Measurements from ENCODE around the gene PGLYRP4. TPM values are rescaled to one million over a fixed set of nuclear protein-coding genes. Genes with fewer than 3 reads are reported as not detected.

The PGLYRP4 gene
- total and polyA plus RNA-seq, 11 donors = not detected

DNA sequence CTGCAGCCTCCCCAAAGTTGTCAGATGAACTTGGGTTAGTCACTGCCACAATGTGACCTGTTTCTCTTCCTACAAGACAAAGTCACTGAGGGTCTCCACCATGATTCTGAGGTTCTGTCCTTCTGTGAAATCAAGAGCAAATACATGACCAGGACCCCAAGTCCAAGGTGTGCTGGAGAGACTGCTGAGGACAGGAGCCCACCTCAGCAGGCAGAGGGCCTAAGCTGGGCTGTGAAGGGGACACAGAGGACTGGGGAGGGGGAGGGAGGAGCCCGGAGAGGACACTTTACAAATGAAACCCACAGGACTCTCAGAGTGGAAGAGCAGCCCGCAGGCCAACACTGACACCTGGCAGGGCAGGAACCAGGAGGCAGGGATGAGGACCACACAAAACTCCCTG lies 39.2 kb downstream of the PGLYRP4 start:
- Histone ChIP-seq H3K27ac (no peak overlapping the region), H3K4me1 (no peaks in the 10 kb centered on the region), H3K4me3 (no peak overlapping the region), H3K27me3 (peaks cover 0 to 14% (median 0%) of the 10 kb centered on the region in 9 donors), H3K36me3 (no peaks in the 10 kb centered on the region), H3K9me3 (peaks cover 0 to 3% (median 0%) of the 10 kb centered on the region in 12 donors)
- WGBS, 4 donors = 64 to 74% (median 72%) methylated on average over 2 of the region's 2 CpGs
- no peak for DNase-seq
- TF ChIP-seq POLR2A (IDR thresholded peaks at IDR 0.05) = no peak
- TF ChIP-seq, protein P1, sequence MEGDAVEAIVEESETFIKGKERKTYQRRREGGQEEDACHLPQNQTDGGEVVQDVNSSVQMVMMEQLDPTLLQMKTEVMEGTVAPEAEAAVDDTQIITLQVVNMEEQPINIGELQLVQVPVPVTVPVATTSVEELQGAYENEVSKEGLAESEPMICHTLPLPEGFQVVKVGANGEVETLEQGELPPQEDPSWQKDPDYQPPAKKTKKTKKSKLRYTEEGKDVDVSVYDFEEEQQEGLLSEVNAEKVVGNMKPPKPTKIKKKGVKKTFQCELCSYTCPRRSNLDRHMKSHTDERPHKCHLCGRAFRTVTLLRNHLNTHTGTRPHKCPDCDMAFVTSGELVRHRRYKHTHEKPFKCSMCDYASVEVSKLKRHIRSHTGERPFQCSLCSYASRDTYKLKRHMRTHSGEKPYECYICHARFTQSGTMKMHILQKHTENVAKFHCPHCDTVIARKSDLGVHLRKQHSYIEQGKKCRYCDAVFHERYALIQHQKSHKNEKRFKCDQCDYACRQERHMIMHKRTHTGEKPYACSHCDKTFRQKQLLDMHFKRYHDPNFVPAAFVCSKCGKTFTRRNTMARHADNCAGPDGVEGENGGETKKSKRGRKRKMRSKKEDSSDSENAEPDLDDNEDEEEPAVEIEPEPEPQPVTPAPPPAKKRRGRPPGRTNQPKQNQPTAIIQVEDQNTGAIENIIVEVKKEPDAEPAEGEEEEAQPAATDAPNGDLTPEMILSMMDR (IDR thresholded peaks at IDR 0.05) = no peak
- no peak for ATAC-seq
- intact Hi-C loops (cut with DNase I) = no loop called here

DNA sequence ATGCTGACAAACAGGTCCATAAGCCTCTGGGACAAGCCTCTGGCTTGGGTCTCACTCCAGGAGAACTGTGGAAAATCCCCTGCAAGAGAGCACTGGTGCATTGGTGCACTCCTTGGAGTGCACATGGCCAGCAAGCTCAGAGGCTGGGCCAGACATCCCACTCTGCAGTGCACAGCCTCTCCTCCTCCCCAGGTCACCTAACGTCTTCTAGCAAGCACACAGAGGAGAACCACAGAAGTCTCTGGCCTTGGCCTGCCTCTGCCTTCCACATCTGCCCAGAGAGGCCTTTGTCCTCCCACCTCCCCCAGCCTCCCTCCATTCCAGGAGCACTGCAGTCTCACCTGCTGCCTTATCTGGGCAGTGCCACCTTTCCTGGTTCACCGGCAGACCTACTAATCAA lies 40.1 kb downstream of the PGLYRP4 start:
- WGBS, 4 donors = 65 to 95% (median 72%) methylated on average over 2 of the region's 2 CpGs
- no peak for DNase-seq
- H3K4me3 ChIP-seq = no peak overlapping the region
- intact Hi-C loops (cut with DNase I) = no loop called here
- no peak for TF ChIP-seq POLR2A (IDR thresholded peaks at IDR 0.05)
- H3K27ac ChIP-seq = no peak overlapping the region
- no peak for ATAC-seq
- no peaks in the 10 kb centered on the region for H3K9me3 ChIP-seq
- H3K27me3 ChIP-seq = peaks cover 0 to 16% (median 0%) of the 10 kb centered on the region in 9 donors
- no peaks in the 10 kb centered on the region for H3K36me3 ChIP-seq
- no peaks in the 10 kb centered on the region for H3K4me1 ChIP-seq

DNA sequence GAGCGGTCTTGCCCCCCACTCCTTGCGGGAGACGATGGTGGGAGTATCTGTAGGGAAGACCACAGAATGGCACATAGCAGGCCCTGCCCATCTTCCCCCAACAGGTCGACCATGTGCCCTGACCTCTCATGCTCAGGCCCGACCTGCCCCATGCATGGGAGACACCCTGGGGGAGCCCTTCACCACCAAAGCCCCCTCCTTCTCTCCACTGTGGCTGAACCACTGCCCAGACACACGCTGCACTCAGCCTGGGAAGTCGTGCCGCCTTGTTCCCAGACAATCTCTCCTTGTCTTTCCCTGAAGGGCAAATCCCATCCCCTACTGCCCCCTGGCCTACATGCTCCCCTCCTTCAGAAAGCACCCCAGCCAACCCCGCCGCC lies 41.4 kb downstream of the PGLYRP4 start:
- Histone ChIP-seq H3K4me3 (no peak overlapping the region), H3K4me1 (no peaks in the 10 kb centered on the region), H3K27me3 (peaks cover 0 to 20% (median 0%) of the 10 kb centered on the region in 9 donors), H3K9me3 (no peaks in the 10 kb centered on the region), H3K27ac (no peak overlapping the region), H3K36me3 (no peaks in the 10 kb centered on the region)
- peak in 1 of 4 donors; percentile 11 for ATAC-seq
- 80 to 83% (median 82%) methylated on average over 7 to 10 of the region's 10 CpGs for WGBS, 4 donors
- TF ChIP-seq POLR2A (IDR thresholded peaks at IDR 0.05) = no peak
- TF ChIP-seq, protein P1 (IDR thresholded peaks at IDR 0.05) = no peak
- intact Hi-C loops (cut with DNase I) = no loop called here
- no peak for DNase-seq

DNA sequence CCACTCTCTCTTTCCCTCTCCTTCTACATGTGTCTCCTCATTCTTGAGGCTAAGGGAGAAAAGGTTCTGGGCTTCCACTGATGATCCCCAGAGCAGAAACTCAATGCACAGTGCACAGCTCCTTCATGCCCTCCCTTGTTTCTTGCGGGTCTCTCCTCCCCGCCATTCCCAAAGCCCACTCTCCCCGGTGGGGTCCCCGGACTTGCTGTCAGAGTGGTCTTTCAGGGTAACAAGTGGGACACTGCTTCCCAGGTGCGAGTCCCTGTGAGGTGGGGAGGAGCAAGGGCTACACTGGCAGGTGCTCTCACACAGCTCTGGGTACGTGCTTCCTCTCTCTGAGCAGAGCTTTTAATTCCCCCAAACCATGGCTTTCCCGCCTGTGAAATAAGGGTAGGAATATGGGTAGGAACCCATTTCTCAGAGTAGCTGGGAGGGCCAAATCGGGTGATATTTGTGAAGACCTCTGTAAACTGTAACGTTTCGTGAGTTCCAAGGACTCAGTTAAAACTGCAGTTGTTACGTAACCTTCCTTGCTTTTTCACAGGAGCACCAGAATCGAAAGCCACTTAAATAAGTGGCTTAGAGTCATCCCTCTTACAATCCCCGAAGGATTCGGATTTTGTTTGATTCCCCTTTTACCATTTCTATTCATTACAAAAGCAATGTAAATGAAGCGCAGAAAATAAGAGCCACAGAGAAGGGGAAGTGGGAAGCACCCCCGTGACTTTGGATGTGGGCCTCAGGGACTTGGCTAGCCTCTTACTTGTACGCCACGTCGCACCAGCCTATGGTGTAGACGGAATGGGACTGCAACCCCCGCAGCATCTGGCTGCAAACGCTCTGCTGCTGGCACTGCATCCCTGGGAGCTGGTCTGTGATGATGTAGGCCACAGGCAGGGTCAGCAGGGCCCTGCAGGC lies 42.1 kb downstream of the PGLYRP4 start:
- no peak for ATAC-seq
- DNase-seq = no peak
- WGBS, 4 donors = 79 to 85% (median 83%) methylated on average over 22 of the region's 22 CpGs
- H3K4me3 ChIP-seq = no peak overlapping the region
- H3K36me3 ChIP-seq = no peaks in the 10 kb centered on the region
- H3K27me3 ChIP-seq = peaks cover 0 to 20% (median 0%) of the 10 kb centered on the region in 9 donors
- H3K4me1 ChIP-seq = no peaks in the 10 kb centered on the region
- TF ChIP-seq, protein P1 (IDR thresholded peaks at IDR 0.05) = no peak
- no peak for TF ChIP-seq POLR2A (IDR thresholded peaks at IDR 0.05)
- no peak overlapping the region for H3K27ac ChIP-seq
- intact Hi-C loops (cut with DNase I) = no loop called here
- H3K9me3 ChIP-seq = no peaks in the 10 kb centered on the region

All from heart left ventricle (tissue), 16 donors.